Mesothelial cell of epicardium (in vitro differentiated cells): ENCODE measurements around the gene MICAL1. TPM values are rescaled to one million over a fixed set of nuclear protein-coding genes. Genes with fewer than 3 reads are reported as not detected.

Experiments used
- DNase-seq, 2 experiments: peaks; one replicate each; pipeline ENCODE4 v3.0.0; 2021; ENCODE audit warnings: low spot score in 2 of 2; ENCODE audit not compliant: unreplicated experiment in 2 of 2
- H3K27ac Mint-ChIP-seq: 2 replicates; pipeline ENCODE4 v1.8.0; 2021; ENCODE audit warnings: mixed read lengths
- H3K27me3 Mint-ChIP-seq: 2 replicates; pipeline ENCODE4 v1.8.0; 2021; ENCODE audit warnings: low read depth, mixed read lengths
- H3K36me3 Mint-ChIP-seq: 2 replicates; pipeline ENCODE4 v1.8.0; 2021; ENCODE audit warnings: mixed read lengths
- H3K4me1 Mint-ChIP-seq: 2 replicates; pipeline ENCODE4 v1.8.0; 2021; ENCODE audit warnings: mixed read lengths
- H3K4me3 Mint-ChIP-seq: 2 replicates; pipeline ENCODE4 v1.8.0; 2021; ENCODE audit warnings: mild to moderate bottlenecking, moderate library complexity, mixed read lengths
- H3K9me3 Mint-ChIP-seq: 2 replicates; pipeline ENCODE4 v1.8.0; 2021; ENCODE audit warnings: mixed read lengths
- total RNA-seq: library from RNA; stranded (reverse); gene quantifications from 3 replicates; pipeline ENCODE4 v1.2.1, GENCODE V29; 2021
- TF ChIP-seq, protein P1 (sequence below): fragments of 200-600 bp; sonication (generic); IDR thresholded peaks from one replicate; pipeline ENCODE4 v1.5.0; 2021; ENCODE audit warnings: antibody characterized with exemption; ENCODE audit not compliant: unreplicated experiment

MICAL1 gene
- total RNA-seq, 1 donor from 2014 or later, result 29.6 TPM

GRCh38 chr6:109460161-109460829 lies 4.7 kb upstream of the MICAL1 start:
- H3K4me1 Mint-ChIP-seq, result peaks cover 4% of the 10 kb centered on the region
- H3K36me3 Mint-ChIP-seq, result peaks cover 23% of the 10 kb centered on the region
- peaks cover 18% of the 10 kb centered on the region for H3K27me3 Mint-ChIP-seq
- no peak for DNase-seq
- H3K27ac Mint-ChIP-seq, result no peak overlapping the region
- H3K9me3 Mint-ChIP-seq, result no peaks in the 10 kb centered on the region
- TF ChIP-seq, protein P1, sequence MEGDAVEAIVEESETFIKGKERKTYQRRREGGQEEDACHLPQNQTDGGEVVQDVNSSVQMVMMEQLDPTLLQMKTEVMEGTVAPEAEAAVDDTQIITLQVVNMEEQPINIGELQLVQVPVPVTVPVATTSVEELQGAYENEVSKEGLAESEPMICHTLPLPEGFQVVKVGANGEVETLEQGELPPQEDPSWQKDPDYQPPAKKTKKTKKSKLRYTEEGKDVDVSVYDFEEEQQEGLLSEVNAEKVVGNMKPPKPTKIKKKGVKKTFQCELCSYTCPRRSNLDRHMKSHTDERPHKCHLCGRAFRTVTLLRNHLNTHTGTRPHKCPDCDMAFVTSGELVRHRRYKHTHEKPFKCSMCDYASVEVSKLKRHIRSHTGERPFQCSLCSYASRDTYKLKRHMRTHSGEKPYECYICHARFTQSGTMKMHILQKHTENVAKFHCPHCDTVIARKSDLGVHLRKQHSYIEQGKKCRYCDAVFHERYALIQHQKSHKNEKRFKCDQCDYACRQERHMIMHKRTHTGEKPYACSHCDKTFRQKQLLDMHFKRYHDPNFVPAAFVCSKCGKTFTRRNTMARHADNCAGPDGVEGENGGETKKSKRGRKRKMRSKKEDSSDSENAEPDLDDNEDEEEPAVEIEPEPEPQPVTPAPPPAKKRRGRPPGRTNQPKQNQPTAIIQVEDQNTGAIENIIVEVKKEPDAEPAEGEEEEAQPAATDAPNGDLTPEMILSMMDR, result no peak
- no peak overlapping the region for H3K4me3 Mint-ChIP-seq

GRCh38 chr6:109458774-109459531 lies 3.4 kb upstream of the MICAL1 start:
- no peak overlapping the region for H3K27ac Mint-ChIP-seq
- H3K9me3 Mint-ChIP-seq, result no peaks in the 10 kb centered on the region
- H3K27me3 Mint-ChIP-seq, result peaks cover 23% of the 10 kb centered on the region
- H3K36me3 Mint-ChIP-seq, result peaks cover 16% of the 10 kb centered on the region
- H3K4me3 Mint-ChIP-seq, result no peak overlapping the region
- H3K4me1 Mint-ChIP-seq, result peaks cover 8% of the 10 kb centered on the region
- no peak for DNase-seq
- TF ChIP-seq, protein P1, result no peak

GRCh38 chr6:109457562-109457996 lies 2.0 kb upstream of the MICAL1 start:
- peaks cover 8% of the 10 kb centered on the region for H3K4me1 Mint-ChIP-seq
- no peaks in the 10 kb centered on the region for H3K9me3 Mint-ChIP-seq
- no peak for DNase-seq
- peaks cover 14% of the 10 kb centered on the region for H3K36me3 Mint-ChIP-seq
- H3K27ac Mint-ChIP-seq, result no peak overlapping the region
- H3K4me3 Mint-ChIP-seq, result peak overlapping the region; percentile 5
- TF ChIP-seq, protein P1, result no peak
- peaks cover 23% of the 10 kb centered on the region for H3K27me3 Mint-ChIP-seq

DNA sequence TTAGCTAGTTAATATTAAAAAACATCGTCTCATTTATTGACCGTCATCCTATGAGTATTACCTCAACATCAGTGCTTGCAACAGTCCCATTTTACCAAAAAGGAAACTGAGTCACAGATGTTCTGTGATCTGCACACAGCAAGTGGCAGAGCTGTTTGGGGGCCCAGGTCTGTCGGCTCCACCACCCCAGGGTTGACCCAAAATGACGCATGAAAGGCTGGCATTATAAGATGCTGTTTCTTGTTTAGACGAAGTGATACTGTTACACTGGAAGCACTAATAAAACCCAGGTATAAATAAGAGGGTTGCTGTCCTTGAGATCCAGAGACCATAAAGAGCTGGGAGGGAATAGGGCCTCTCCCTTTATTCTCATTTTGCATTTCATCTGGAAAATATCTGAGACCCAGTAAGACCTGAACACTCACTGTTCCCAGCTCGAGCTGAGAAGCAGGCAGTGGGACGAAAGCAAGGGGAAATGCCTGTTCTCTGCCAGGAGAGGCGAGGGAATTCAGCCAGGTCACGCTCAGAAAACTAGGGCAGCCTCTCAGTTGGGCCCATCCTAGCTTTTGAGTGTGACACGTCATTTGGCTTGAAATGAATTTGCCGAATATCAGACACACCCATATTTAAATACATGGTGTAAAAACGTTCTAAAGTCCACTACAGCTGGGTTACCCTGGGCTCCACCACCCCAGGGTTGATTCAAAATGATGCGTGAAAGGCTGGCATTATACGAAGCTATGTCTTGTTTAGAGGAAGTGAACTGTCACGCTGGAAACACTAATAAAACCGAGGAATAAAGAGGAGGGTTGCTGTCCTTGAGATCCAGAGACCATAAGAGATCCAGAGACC lies 1.4 kb upstream of the MICAL1 start:
- Mint-ChIP-seq H3K4me1 (peaks cover 8% of the 10 kb centered on the region), H3K27ac (no peak overlapping the region), H3K4me3 (peak overlapping the region; percentile 64), H3K27me3 (peaks cover 23% of the 10 kb centered on the region), H3K36me3 (peaks cover 8% of the 10 kb centered on the region), H3K9me3 (no peaks in the 10 kb centered on the region)
- no peak for DNase-seq
- TF ChIP-seq, protein P1, result no peak

DNA sequence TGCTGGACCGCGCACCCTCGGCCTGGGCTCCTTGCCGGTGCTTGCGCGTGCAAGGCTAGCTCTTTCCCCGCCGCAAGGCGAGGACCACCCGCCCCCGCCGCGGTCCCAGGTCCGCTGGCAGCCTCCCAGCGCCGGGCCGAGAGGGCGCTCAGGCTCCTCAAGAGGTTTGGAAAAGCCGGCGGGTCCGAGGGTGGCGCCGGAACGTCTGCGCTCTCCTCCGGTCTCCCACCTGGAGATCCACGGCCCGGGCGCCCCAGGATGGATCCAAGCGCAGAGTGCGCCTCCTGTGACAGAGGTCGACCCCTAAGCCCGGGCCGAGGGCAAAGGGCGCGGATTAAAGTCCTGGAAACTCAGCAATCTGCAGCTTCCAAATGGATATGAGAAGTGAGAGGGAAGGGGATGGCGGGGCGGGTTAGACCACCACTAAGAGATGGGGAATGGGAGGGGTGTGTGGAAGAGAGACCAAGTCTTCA lies 575 bp upstream of the MICAL1 start:
- peaks cover 8% of the 10 kb centered on the region for H3K4me1 Mint-ChIP-seq
- H3K27ac Mint-ChIP-seq, result no peak overlapping the region
- peaks cover 3% of the 10 kb centered on the region for H3K36me3 Mint-ChIP-seq
- DNase-seq, result no peak
- TF ChIP-seq, protein P1, result no peak
- peaks cover 23% of the 10 kb centered on the region for H3K27me3 Mint-ChIP-seq
- no peaks in the 10 kb centered on the region for H3K9me3 Mint-ChIP-seq
- H3K4me3 Mint-ChIP-seq, result peak overlapping the region; percentile 64
